HL-60 (cell line): ENCODE data around the gene EMID1.

Experiments used
- DNase-seq, 2 experiments: peaks; one replicate each; pipeline ENCODE4 v3.0.0-alpha.2; 2010 to 2020; ENCODE audit warnings: low read depth in 1 of 2, low spot score in 1 of 2
- H3K27ac ChIP-seq: fragments of 250-450 bp; sonication (Bioruptor Pico); replicated peaks from 2 replicates; pipeline ENCODE4 v1.5.1; 2020; ENCODE audit warnings: mild to moderate bottlenecking, moderate library complexity
- H3K27me3 ChIP-seq: fragments of 250-450 bp; sonication (Bioruptor Pico); 2 replicates; pipeline ENCODE4 v1.5.1; 2021; ENCODE audit warnings: mild to moderate bottlenecking, moderate library complexity; ENCODE audit not compliant: insufficient read depth, poor library complexity, severe bottlenecking
- H3K4me3 ChIP-seq: replicated peaks from 2 replicates; pipeline ENCODE4 v1.5.1; 2011; ENCODE audit warnings: mild to moderate bottlenecking, control low read depth, low read length; ENCODE audit not compliant: insufficient read depth
- GABPA ChIP-seq: IDR thresholded peaks from 2 replicates; pipeline ENCODE4 v1.6.1; 2012; ENCODE audit warnings: low read depth
- POLR2AphosphoS5 ChIP-seq: IDR thresholded peaks from 2 replicates; pipeline ENCODE4 v1.6.1; 2012; ENCODE audit warnings: low read depth
- SPI1 ChIP-seq: IDR thresholded peaks from 2 replicates; pipeline ENCODE4 v1.6.1; 2012; ENCODE audit warnings: low read depth, mild to moderate bottlenecking, borderline replicate concordance
- long read RNA-seq: library from polyadenylated mRNA; unstranded; transcript quantifications from one replicate; pipeline ENCODE4 v2.0.0, GENCODE V29; 2020
- TF ChIP-seq, protein P1 (sequence below): IDR thresholded peaks from 2 replicates; pipeline ENCODE4 v1.6.1; 2012; ENCODE audit warnings: low read depth; ENCODE audit not compliant: insufficient replicate concordance
- TF ChIP-seq, protein P2 (sequence below): IDR thresholded peaks from one replicate; pipeline ENCODE4 v1.5.1; 2011; ENCODE audit warnings: low read length, control low read depth, inconsistent platforms; ENCODE audit not compliant: insufficient read depth

Gene EMID1
- long read RNA-seq, partial matches to known transcripts, result 3 of 10 reads
- long read RNA-seq, other reads (novel, unspliced or antisense), result 7 of 10 reads

DNA sequence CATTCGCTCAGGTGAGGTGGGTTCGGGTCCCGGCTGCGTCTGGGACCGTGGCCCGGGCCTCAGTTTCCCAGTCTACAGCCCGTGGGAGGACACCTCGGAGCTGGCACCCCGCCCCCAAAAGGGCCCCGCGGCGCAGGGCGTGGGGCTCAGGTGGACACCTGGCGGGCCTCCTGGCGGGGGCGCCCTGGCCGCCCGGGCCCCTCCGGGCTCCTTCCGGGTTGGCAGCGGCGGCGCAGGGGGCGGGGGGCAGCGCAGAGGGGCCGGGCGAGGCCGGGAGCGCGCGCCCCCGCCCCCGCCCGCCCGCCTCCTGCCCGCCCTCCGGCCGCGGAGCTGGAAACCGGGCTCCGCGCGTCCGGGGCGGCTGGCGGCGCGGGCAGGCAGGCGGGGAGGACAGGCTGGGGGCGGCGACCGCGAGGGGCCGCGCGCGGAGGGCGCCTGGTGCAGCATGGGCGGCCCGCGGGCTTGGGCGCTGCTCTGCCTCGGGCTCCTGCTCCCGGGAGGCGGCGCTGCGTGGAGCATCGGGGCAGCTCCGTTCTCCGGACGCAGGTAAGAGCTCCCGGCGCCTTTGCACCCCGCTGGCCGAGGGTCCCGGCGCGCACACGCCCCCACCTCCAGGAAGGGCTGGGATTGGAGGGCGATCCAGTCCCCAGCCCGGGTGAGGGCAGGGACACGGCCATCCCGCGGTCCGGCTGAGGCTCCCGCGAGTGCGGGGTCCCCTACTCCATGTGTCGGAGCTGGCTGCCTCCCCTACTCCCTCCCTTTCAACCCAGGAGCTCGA is at the start of gene EMID1:
Gene EMID1 (plus strand): TSS at position 303 of the 778 bp plus-strand sequence. CDS start 143 bp downstream, at position 446.
- H3K27me3 ChIP-seq, result no peaks in the 10 kb centered on the region
- H3K4me3 ChIP-seq, result peak within 1 kb of the TSS; percentile 33
- DNase-seq, result no peak
- H3K27ac ChIP-seq, result no peak within 1 kb of the TSS
- TF ChIP-seq, protein P1, sequence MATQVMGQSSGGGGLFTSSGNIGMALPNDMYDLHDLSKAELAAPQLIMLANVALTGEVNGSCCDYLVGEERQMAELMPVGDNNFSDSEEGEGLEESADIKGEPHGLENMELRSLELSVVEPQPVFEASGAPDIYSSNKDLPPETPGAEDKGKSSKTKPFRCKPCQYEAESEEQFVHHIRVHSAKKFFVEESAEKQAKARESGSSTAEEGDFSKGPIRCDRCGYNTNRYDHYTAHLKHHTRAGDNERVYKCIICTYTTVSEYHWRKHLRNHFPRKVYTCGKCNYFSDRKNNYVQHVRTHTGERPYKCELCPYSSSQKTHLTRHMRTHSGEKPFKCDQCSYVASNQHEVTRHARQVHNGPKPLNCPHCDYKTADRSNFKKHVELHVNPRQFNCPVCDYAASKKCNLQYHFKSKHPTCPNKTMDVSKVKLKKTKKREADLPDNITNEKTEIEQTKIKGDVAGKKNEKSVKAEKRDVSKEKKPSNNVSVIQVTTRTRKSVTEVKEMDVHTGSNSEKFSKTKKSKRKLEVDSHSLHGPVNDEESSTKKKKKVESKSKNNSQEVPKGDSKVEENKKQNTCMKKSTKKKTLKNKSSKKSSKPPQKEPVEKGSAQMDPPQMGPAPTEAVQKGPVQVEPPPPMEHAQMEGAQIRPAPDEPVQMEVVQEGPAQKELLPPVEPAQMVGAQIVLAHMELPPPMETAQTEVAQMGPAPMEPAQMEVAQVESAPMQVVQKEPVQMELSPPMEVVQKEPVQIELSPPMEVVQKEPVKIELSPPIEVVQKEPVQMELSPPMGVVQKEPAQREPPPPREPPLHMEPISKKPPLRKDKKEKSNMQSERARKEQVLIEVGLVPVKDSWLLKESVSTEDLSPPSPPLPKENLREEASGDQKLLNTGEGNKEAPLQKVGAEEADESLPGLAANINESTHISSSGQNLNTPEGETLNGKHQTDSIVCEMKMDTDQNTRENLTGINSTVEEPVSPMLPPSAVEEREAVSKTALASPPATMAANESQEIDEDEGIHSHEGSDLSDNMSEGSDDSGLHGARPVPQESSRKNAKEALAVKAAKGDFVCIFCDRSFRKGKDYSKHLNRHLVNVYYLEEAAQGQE, result no peak
- no peak for TF ChIP-seq GABPA
- TF ChIP-seq POLR2AphosphoS5, result no peak
- no peak for TF ChIP-seq SPI1
- TF ChIP-seq, protein P2, sequence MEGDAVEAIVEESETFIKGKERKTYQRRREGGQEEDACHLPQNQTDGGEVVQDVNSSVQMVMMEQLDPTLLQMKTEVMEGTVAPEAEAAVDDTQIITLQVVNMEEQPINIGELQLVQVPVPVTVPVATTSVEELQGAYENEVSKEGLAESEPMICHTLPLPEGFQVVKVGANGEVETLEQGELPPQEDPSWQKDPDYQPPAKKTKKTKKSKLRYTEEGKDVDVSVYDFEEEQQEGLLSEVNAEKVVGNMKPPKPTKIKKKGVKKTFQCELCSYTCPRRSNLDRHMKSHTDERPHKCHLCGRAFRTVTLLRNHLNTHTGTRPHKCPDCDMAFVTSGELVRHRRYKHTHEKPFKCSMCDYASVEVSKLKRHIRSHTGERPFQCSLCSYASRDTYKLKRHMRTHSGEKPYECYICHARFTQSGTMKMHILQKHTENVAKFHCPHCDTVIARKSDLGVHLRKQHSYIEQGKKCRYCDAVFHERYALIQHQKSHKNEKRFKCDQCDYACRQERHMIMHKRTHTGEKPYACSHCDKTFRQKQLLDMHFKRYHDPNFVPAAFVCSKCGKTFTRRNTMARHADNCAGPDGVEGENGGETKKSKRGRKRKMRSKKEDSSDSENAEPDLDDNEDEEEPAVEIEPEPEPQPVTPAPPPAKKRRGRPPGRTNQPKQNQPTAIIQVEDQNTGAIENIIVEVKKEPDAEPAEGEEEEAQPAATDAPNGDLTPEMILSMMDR, result no peak

DNA sequence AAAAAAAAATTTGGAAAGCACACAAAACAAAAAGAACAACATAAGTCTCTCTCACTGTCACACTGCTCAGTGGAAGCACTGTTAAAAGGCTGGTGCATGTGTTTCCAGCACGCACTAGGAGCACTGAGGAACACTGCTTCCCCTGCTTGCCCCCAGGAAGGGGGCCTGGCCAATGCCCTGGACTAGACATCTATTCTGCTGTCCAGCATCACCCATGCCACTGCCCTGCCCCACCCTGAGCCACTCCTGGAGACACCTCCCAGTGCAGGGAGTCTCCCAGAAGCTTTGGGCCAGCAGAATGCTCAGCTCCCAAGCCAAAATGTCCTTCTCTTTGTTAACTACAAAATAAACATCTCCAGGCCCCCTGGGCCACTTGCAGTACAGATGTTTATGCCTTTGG is 49.7 kb upstream of the EMID1 start:
- H3K27me3 ChIP-seq, result no peaks in the 10 kb centered on the region
- no peak overlapping the region for H3K27ac ChIP-seq
- no peak for TF ChIP-seq POLR2AphosphoS5
- TF ChIP-seq, protein P2, result no peak
- TF ChIP-seq, protein P1, result no peak
- no peak for TF ChIP-seq SPI1
- TF ChIP-seq GABPA, result no peak
- no peak overlapping the region for H3K4me3 ChIP-seq
- DNase-seq, result no peak

DNA sequence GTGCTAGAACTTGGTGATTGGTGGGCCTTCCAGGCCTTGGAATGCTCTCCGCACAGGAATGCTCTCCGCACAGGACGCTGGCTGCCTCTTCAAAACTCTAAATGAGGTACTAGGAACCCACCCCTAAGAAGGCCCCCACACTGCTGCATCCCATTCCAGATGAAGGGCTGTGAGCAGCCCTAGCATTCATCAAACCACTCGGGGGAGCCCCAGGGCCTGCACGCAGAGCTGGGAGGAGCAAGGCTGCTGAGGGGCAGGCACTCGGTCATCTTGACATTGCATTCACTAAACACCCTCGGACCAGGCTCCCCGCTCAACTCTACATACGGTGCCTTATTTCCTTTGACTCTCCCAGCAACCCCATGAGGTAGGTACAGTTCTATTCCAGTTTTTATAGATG is 49.2 kb upstream of the EMID1 start:
- DNase-seq, result no peak
- no peak for TF ChIP-seq POLR2AphosphoS5
- TF ChIP-seq, protein P1, result no peak
- no peak for TF ChIP-seq GABPA
- no peak for TF ChIP-seq SPI1
- TF ChIP-seq, protein P2, result no peak
- H3K27me3 ChIP-seq, result no peaks in the 10 kb centered on the region
- H3K27ac ChIP-seq, result no peak overlapping the region
- H3K4me3 ChIP-seq, result no peak overlapping the region
